ENCODE data around the gene BBLN. TPM values are rescaled to one million over a fixed set of nuclear protein-coding genes. Genes with fewer than 3 reads are reported as not detected.

Gene BBLN
- total RNA-seq, 2 donors from 2014 or later: 65.7 to 71.9 TPM

- ATAC-seq (replicated peaks): no peak
- Mint-ChIP-seq H3K4me1 (peaks cover 5% of the 10 kb centered on the region), H3K4me3 (no peak overlapping the region), H3K36me3 (ENCODE audit: low read depth) (no peaks in the 10 kb centered on the region), H3K27ac (no peak overlapping the region), H3K27me3 (no peaks in the 10 kb centered on the region), H3K9me3 (no peaks in the 10 kb centered on the region)
Observed at GRCh38 chr9:128146591-128147120, 13.4 kb upstream of the BBLN start.

- no peaks in the 10 kb centered on the region for H3K36me3 Mint-ChIP-seq (ENCODE audit: low read depth)
- no peak overlapping the region for H3K27ac Mint-ChIP-seq
- H3K4me3 Mint-ChIP-seq: no peak overlapping the region
- ATAC-seq (replicated peaks): no peak
- no peaks in the 10 kb centered on the region for H3K4me1 Mint-ChIP-seq
- no peaks in the 10 kb centered on the region for H3K27me3 Mint-ChIP-seq
- H3K9me3 Mint-ChIP-seq: no peaks in the 10 kb centered on the region
Observed at GRCh38 chr9:128148509-128149000, 11.5 kb upstream of the BBLN start.

GRCh38 chr9:128149001-128149701 is 10.9 kb upstream of the BBLN start, which contains the start of gene LCN2:
LCN2 (plus strand) TSS chr9:128149453; CDS start chr9:128149526, 73 bp downstream.
- H3K4me1 Mint-ChIP-seq: no peaks in the 10 kb centered on the region
- peak within 1 kb of the TSS; percentile 15 for H3K27ac Mint-ChIP-seq
- H3K36me3 Mint-ChIP-seq (ENCODE audit: low read depth): no peaks in the 10 kb centered on the region
- ATAC-seq (replicated peaks): no peak
- no peaks in the 10 kb centered on the region for H3K27me3 Mint-ChIP-seq
- H3K4me3 Mint-ChIP-seq: no peak within 1 kb of the TSS
- no peaks in the 10 kb centered on the region for H3K9me3 Mint-ChIP-seq

- no peaks in the 10 kb centered on the region for H3K9me3 Mint-ChIP-seq
- H3K4me3 Mint-ChIP-seq: no peak overlapping the region
- ATAC-seq (replicated peaks): no peak
- H3K27me3 Mint-ChIP-seq: no peaks in the 10 kb centered on the region
- H3K36me3 Mint-ChIP-seq (ENCODE audit: low read depth): no peaks in the 10 kb centered on the region
- H3K4me1 Mint-ChIP-seq: no peaks in the 10 kb centered on the region
- peak overlapping the region; percentile 15 for H3K27ac Mint-ChIP-seq
Observed at GRCh38 chr9:128149951-128150593, 10.0 kb upstream of the BBLN start.

GRCh38 chr9:128150594-128151308 is 9.3 kb upstream of the BBLN start:
- no peak overlapping the region for H3K4me3 Mint-ChIP-seq
- no peak for ATAC-seq (replicated peaks)
- H3K9me3 Mint-ChIP-seq: no peaks in the 10 kb centered on the region
- H3K27ac Mint-ChIP-seq: peak overlapping the region; percentile 15
- H3K36me3 Mint-ChIP-seq (ENCODE audit: low read depth): no peaks in the 10 kb centered on the region
- H3K27me3 Mint-ChIP-seq: no peaks in the 10 kb centered on the region
- no peaks in the 10 kb centered on the region for H3K4me1 Mint-ChIP-seq

DNA sequence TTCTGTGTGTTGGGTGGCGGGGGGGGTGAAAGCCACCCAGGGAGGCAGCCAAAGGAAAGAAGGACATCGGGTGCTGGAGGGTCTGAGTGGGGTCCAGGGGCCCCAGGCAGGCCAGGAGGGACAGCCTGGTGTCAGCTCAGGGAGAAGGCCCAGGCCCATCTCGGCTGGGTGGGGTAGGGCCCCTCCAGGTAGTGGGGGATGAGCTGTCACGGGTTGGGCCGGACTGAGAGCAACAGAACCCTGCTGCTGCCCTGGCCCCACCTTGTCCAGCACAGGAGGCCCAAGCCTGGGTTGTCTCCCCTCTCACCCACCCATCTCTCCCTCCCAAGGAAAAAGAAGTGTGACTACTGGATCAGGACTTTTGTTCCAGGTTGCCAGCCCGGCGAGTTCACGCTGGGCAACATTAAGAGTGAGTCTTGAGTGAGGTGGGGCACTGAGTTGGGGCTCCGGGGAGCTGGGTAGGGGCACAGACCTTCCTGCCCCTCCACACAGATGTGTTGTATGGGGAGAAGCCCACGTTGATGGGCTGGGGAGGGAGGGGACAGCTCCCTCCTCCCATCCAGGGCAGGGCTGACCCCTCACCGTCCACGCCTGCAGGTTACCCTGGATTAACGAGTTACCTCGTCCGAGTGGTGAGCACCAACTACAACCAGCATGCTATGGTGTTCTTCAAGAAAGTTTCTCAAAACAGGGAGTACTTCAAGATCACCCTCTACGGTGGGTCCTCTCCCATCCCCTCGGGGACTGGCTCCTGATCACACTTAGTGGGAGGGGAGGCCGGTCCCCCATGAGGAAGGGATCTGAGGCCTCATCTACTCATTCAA is 8.5 kb upstream of the BBLN start:
- H3K4me3 Mint-ChIP-seq: no peak overlapping the region
- ATAC-seq (replicated peaks): no peak
- H3K9me3 Mint-ChIP-seq: no peaks in the 10 kb centered on the region
- H3K36me3 Mint-ChIP-seq (ENCODE audit: low read depth): no peaks in the 10 kb centered on the region
- peak overlapping the region; percentile 15 for H3K27ac Mint-ChIP-seq
- no peaks in the 10 kb centered on the region for H3K4me1 Mint-ChIP-seq
- H3K27me3 Mint-ChIP-seq: no peaks in the 10 kb centered on the region

DNA sequence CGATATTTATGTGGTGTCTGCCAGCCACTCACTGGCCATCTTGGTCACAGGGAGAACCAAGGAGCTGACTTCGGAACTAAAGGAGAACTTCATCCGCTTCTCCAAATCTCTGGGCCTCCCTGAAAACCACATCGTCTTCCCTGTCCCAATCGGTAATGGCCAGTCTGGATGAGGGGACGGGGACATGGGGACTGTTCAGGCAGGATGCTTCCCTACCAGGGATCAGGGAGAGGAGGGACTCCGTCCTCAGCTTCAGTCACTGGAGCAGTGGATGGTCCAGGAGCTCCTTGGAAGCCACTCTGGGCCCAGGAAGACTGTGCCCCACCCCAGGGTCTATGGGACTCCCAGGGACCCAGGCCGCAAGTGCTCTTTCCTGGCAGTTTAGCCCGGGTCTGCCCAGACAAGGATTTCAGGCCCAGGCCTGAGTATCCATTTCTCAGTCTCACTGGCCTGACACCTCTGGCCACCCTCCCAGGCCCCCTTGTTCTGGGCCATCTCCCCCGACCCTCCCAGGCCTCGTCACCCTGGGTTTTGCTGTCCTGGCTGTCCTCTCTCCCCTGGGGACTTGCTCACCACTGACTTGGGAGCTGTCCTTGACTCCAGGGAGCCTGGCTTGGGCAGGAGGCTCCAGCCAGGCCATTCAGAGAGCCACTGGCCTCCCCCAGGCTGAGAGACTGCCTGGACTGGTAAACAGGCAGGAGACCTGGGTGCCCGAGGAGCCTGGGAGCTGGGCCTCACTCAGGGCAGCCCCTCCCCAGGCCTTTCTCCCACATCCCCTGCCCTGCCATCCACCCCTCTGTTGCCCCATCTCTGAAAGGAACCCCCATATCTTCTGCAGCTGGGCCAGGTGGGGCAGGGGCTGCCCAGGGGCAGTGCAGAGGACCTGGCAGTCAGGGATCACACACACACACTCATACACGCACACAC is 7.7 kb upstream of the BBLN start:
- Mint-ChIP-seq H3K36me3 (ENCODE audit: low read depth) (no peaks in the 10 kb centered on the region), H3K4me1 (no peaks in the 10 kb centered on the region), H3K9me3 (no peaks in the 10 kb centered on the region), H3K27me3 (no peaks in the 10 kb centered on the region), H3K4me3 (no peak overlapping the region), H3K27ac (no peak overlapping the region)
- ATAC-seq (replicated peaks): no peak

GRCh38 chr9:128153060-128153946 is 6.8 kb upstream of the BBLN start:
- no peak overlapping the region for H3K4me3 Mint-ChIP-seq
- H3K36me3 Mint-ChIP-seq (ENCODE audit: low read depth): no peaks in the 10 kb centered on the region
- ATAC-seq (replicated peaks): no peak
- no peaks in the 10 kb centered on the region for H3K4me1 Mint-ChIP-seq
- H3K9me3 Mint-ChIP-seq: no peaks in the 10 kb centered on the region
- no peak overlapping the region for H3K27ac Mint-ChIP-seq
- no peaks in the 10 kb centered on the region for H3K27me3 Mint-ChIP-seq

DNA sequence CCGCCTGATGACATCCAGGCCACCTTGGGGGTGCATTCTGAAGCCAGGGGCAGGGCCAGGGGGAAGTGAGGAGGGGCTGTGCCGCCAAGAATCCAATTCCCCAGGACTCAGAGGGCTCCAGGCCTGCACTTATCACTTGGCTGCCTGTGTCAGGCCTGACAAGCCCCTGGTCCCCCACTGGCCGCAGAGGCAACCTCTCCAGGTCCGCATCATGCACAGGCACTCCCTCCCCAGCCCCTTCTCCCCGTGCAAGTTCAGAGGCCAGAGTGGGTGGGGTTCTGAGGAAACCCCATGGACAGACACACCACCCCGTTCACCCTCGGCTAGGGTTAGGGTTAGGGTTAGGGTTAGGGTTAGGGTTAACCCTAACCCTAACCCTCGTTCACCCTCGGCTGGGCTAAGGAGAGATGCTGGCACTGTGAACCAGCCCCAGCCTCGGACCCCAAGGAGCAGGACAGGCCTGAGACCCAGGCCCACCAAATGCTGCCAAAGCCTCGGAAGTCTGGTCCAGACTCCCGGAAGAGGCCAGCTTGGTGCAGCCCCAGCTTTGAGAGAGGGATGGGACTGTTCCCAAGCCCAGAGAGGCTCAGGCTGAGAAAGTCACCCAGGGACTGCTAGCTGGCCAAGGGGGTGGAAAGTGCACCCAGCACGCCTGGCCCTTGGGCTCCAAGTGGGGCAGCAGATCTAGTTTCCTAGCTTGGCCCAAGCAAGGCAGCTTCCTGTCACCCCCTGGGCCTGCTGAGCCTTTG is 5.9 kb upstream of the BBLN start:
- no peaks in the 10 kb centered on the region for H3K27me3 Mint-ChIP-seq
- H3K9me3 Mint-ChIP-seq: no peaks in the 10 kb centered on the region
- no peaks in the 10 kb centered on the region for H3K4me1 Mint-ChIP-seq
- no peak for ATAC-seq (replicated peaks)
- H3K36me3 Mint-ChIP-seq (ENCODE audit: low read depth): no peaks in the 10 kb centered on the region
- no peak overlapping the region for H3K4me3 Mint-ChIP-seq
- no peak overlapping the region for H3K27ac Mint-ChIP-seq

DNA sequence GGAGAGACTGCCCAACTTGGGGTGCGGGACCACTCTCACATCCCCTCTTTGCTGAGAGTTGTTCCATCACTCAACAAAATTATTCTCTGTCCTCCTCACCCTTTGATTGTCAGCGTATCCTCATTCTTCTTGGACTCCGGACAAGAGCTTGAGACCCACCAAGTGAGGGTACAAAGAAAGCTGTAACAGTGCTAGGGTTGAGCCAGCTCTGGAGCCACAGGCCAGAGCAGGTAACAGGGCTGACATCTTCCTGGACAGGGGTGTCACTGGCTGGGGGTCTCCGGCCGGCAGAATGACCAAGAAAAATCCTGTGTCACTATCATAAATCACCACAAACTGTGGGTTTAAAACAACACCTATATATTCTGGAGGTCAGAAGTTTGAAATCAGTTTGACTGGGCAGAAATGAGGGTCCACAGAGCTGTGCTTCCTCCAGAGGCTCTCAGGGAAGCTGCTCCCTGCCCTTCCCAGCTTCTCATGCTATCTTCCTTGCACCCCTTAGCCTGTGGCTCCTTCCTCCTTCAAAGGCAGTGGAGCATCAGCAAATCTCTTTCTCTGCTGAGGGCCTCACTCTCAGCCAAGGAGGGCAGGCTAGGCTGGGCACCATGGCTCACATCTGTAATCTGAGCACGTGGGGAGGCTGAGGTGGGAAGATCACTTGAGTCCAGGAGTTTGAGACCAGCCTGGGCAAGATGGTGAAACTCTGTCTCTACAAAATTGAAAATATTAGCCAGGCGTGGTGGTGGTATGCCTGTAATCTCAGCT is 4.1 kb upstream of the BBLN start:
- Mint-ChIP-seq H3K27me3 (no peaks in the 10 kb centered on the region), H3K9me3 (no peaks in the 10 kb centered on the region), H3K4me1 (no peaks in the 10 kb centered on the region), H3K27ac (no peak overlapping the region), H3K36me3 (ENCODE audit: low read depth) (peaks cover 2% of the 10 kb centered on the region), H3K4me3 (no peak overlapping the region)
- ATAC-seq (replicated peaks): no peak

- peaks cover 28% of the 10 kb centered on the region for H3K36me3 Mint-ChIP-seq (ENCODE audit: low read depth)
- H3K27me3 Mint-ChIP-seq: no peaks in the 10 kb centered on the region
- peak; percentile 47 for ATAC-seq (replicated peaks)
- no peaks in the 10 kb centered on the region for H3K9me3 Mint-ChIP-seq
- peak overlapping the region; percentile 84 for H3K4me3 Mint-ChIP-seq
- H3K27ac Mint-ChIP-seq: peak overlapping the region; percentile 90
- H3K4me1 Mint-ChIP-seq: peaks cover 10% of the 10 kb centered on the region
Observed at GRCh38 chr9:128159522-128159783, 612 bp upstream of the BBLN start.

DNA sequence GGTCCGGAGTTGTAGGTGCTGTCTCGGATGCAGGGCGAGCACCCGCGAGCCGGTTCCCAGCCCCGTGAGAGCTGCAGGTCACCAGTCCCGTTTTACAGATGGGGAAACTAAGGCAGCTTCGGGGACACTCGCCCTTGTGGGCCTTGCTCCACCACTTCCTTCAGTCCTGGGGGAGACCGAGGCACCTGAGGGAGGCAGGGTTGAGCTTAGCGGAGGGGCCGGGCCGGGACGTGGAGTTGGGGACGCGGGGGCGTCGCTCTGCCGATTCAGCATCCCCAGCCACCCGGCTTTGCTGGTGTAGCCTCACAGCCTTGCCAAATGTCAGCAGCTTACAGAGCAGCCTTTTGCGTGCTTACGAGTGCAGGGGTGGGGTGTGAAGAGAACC is 530 bp downstream of the BBLN start:
- peak overlapping the region; percentile 84 for H3K4me3 Mint-ChIP-seq
- peak overlapping the region; percentile 54 for H3K27ac Mint-ChIP-seq
- H3K27me3 Mint-ChIP-seq: no peaks in the 10 kb centered on the region
- peak; percentile 56 for ATAC-seq (replicated peaks)
- H3K4me1 Mint-ChIP-seq: peaks cover 10% of the 10 kb centered on the region
- H3K36me3 Mint-ChIP-seq (ENCODE audit: low read depth): peaks cover 37% of the 10 kb centered on the region
- no peaks in the 10 kb centered on the region for H3K9me3 Mint-ChIP-seq

Measured in activated T-helper 17 cell treated with anti-CD3 and anti-CD28 coated beads, Interleukin-2, amount 50 U/mL, for 72 hours (primary cell).